ENCODE results near the gene MAPKAP1.
A peak's percentile ranks its signal among the peaks of the same experiment; 100 is the strongest.

MAPKAP1 gene

DNA sequence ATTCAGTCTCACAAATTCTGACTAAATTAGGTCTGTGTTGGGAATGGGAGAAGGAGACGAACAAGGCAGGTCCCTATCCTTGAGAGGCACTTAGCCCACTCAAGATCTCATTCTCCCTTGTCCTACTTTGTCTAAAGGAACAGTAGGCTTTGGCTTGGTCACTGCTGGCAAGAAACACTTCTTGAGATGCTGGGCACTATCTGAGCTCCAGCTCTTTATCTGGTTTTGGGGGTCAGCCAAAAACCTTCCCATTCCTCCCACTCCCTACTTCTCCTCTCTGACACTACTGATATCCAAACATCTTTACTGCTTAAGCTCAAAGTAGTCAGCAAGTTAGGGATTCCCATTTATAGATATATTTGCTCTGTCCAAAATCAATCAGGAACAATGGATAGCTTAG lies 155.2 kb downstream of the MAPKAP1 start:
- H3K27ac Mint-ChIP-seq (ENCODE audit: low read depth) = no peak overlapping the region
- H3K9me3 Mint-ChIP-seq = no peaks in the 10 kb centered on the region
- H3K36me3 Mint-ChIP-seq (ENCODE audit: insufficient read depth) = peaks cover 6% of the 10 kb centered on the region
- DNase-seq (ENCODE audit: low spot score in 2 of 2) (no peak), ATAC-seq (replicated peaks; ENCODE audit: extremely low read depth, poor library complexity, severe bottlenecking) (no peak)
- H3K27me3 Mint-ChIP-seq = no peaks in the 10 kb centered on the region
- no peak overlapping the region for H3K4me3 Mint-ChIP-seq
- peaks cover 12% of the 10 kb centered on the region for H3K4me1 Mint-ChIP-seq

DNA sequence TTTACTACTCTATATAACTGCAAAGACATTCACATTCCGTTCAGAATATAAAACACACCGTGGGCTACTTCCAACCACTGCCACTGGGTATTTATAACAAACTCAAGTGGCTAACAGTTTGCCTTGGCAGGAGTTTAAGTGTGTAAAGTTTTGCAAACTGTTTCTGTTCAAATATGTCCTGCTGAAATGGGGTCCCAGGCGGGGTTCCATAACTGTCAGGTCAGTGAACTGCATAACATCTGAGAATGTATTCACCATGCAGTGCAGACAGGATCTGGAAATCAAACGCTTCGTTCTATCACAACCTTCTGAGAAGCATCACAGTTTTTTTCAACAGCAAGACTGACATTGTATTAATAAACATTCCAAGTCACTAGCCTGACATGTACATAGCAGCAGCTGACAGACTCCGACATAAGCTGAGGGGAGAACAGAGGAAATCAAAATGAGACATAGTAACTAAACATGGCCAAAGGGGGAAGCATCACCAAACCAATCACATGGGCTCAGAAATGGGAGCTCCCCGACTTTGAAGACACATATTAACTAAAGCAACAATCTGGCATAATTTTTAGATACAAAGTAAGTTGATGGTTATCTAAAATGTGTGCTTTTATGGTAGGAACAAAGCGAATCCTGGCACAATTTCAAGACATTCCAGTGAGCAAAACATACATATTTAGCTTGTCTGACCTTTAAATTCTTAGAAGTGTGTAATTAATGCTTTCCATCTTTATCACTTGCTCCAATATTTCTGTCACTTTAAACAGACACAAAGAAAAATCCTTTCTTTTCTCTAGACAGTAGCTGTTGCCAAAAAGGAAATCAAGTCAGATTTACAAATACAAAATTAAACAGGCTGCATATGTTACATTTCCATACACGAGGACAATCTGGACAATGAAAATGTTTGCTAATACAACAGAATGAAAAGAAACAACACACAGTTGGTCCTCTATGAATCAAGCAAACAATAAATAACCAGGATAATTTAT lies 156.8 kb downstream of the MAPKAP1 start:
- Mint-ChIP-seq H3K27ac (ENCODE audit: low read depth) (peak overlapping the region; percentile 7), H3K36me3 (ENCODE audit: insufficient read depth) (peaks cover 4% of the 10 kb centered on the region), H3K27me3 (no peaks in the 10 kb centered on the region), H3K4me3 (no peak overlapping the region), H3K4me1 (peaks cover 8% of the 10 kb centered on the region), H3K9me3 (no peaks in the 10 kb centered on the region)
- ATAC-seq (replicated peaks; ENCODE audit: extremely low read depth, poor library complexity, severe bottlenecking) (no peak), DNase-seq (ENCODE audit: low spot score in 2 of 2) (no peak)

DNA sequence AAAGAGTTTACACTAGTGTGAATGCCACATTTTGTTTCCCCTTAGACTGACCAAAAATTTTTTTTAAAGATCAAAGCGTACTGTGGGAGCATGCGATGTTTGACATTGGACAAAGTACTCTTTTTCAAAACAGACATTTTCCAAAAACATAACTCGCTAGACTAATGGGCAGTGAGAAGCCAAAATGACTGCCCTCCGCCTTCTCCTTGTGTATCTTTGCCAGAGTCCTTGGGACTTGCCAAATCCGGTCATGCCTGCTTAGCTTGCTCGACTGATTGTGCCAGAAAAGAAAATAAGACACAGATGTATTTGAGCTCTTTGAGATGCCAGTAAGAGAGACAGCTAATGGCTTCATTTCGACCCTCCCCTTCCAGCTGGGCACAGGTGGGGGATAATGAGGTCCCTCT lies 157.5 kb downstream of the MAPKAP1 start:
- Mint-ChIP-seq H3K9me3 (no peaks in the 10 kb centered on the region), H3K36me3 (ENCODE audit: insufficient read depth) (peaks cover 4% of the 10 kb centered on the region), H3K27me3 (no peaks in the 10 kb centered on the region), H3K4me1 (peaks cover 7% of the 10 kb centered on the region), H3K4me3 (no peak overlapping the region), H3K27ac (ENCODE audit: low read depth) (no peak overlapping the region)
- DNase-seq (ENCODE audit: low spot score in 2 of 2) (no peak), ATAC-seq (replicated peaks; ENCODE audit: extremely low read depth, poor library complexity, severe bottlenecking) (no peak)

DNA sequence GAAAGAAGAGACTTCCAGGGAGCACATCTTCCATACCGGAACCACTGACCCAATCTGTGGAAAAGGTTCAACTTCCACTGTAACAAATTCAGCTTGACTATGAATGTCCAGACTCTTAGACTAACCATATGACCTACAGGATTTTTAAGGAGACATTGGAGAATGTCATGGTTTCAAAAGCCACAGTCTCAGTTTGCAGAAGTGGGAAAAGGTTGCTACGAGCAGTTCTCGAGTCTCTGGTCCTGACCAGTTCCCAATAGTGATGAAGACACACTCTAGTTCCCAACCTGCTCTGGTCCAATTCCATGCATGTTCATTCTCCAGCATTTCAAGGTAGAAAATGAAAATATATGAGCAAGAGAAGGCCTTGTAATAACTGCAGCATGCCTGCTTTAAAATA lies 158.0 kb downstream of the MAPKAP1 start:
- Mint-ChIP-seq H3K9me3 (no peaks in the 10 kb centered on the region), H3K27ac (ENCODE audit: low read depth) (no peak overlapping the region), H3K4me3 (no peak overlapping the region), H3K36me3 (ENCODE audit: insufficient read depth) (peaks cover 1% of the 10 kb centered on the region), H3K4me1 (peaks cover 7% of the 10 kb centered on the region), H3K27me3 (no peaks in the 10 kb centered on the region)
- DNase-seq (ENCODE audit: low spot score in 2 of 2) (no peak), ATAC-seq (replicated peaks; ENCODE audit: extremely low read depth, poor library complexity, severe bottlenecking) (no peak)

DNA sequence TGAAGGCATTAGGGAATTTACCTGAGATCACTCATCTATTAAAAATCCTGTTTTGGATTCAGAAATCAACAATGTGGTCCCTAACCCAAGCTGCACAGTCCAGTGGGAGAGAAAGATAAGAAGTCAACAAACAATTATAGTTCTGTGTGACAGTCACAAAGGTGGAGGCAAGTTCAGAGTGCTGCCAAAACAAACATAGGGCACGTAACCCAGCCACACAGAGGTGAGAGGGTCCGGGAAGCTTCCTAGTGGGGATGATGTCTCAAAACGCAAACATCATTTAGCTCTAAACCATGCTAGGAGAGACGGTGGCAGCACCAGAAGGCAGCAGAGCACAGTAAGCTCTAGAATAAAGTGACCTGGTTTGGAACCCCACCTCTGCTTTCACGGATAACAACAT lies 158.9 kb downstream of the MAPKAP1 start:
- no peak overlapping the region for H3K4me3 Mint-ChIP-seq
- no peak for ATAC-seq (replicated peaks; ENCODE audit: extremely low read depth, poor library complexity, severe bottlenecking)
- H3K36me3 Mint-ChIP-seq (ENCODE audit: insufficient read depth) = peaks cover 2% of the 10 kb centered on the region
- no peaks in the 10 kb centered on the region for H3K9me3 Mint-ChIP-seq
- no peak overlapping the region for H3K27ac Mint-ChIP-seq (ENCODE audit: low read depth)
- peaks cover 7% of the 10 kb centered on the region for H3K4me1 Mint-ChIP-seq
- no peak for DNase-seq (ENCODE audit: low spot score in 2 of 2)
- H3K27me3 Mint-ChIP-seq = no peaks in the 10 kb centered on the region

DNA sequence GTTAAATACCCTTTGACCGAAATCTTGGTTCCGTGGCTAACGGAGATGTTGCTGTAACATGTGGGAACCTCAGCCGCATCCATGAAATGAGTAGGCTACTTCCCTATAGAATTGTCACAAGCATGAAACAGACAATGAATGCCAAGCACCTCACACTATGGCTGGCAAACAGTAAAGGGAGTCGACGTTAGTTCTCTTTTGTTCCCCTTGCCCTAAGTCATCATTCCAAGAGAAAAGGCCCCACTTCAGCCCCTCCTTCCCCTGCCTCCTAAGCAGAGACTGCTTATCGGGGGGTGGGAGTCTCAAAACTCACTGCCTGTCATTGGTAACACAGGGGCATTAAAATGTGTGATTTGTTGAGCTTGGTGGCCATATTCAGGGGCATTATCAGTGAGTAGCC lies 159.6 kb downstream of the MAPKAP1 start:
- ATAC-seq (replicated peaks; ENCODE audit: extremely low read depth, poor library complexity, severe bottlenecking) (no peak), DNase-seq (ENCODE audit: low spot score in 2 of 2) (no peak)
- H3K27me3 Mint-ChIP-seq = no peaks in the 10 kb centered on the region
- no peak overlapping the region for H3K4me3 Mint-ChIP-seq
- no peak overlapping the region for H3K27ac Mint-ChIP-seq (ENCODE audit: low read depth)
- H3K9me3 Mint-ChIP-seq = no peaks in the 10 kb centered on the region
- peaks cover 7% of the 10 kb centered on the region for H3K4me1 Mint-ChIP-seq
- peaks cover 2% of the 10 kb centered on the region for H3K36me3 Mint-ChIP-seq (ENCODE audit: insufficient read depth)

DNA sequence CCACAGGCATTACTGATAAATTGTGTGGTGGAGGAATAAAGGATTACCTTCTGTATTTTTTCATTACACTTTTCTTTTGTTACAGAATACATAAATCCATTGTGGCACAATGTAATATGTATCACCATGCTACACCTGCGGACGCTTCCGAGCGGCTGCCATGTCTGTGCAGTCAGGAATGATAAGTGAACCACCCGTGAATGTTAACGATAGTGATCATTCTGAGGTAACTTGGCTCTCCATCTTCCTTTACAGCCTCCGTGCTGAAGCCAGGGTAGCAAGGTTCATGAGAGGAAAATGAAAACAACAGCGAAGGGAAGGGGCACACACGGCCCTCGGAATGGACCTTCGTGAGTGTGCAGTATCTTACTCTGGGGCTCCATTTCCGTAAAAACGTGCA lies 161.2 kb downstream of the MAPKAP1 start:
- Mint-ChIP-seq H3K4me3 (no peak overlapping the region), H3K27ac (ENCODE audit: low read depth) (no peak overlapping the region), H3K27me3 (no peaks in the 10 kb centered on the region), H3K9me3 (no peaks in the 10 kb centered on the region), H3K36me3 (ENCODE audit: insufficient read depth) (peaks cover 2% of the 10 kb centered on the region), H3K4me1 (peaks cover 7% of the 10 kb centered on the region)
- DNase-seq (ENCODE audit: low spot score in 2 of 2) (no peak), ATAC-seq (replicated peaks; ENCODE audit: extremely low read depth, poor library complexity, severe bottlenecking) (no peak)

DNA sequence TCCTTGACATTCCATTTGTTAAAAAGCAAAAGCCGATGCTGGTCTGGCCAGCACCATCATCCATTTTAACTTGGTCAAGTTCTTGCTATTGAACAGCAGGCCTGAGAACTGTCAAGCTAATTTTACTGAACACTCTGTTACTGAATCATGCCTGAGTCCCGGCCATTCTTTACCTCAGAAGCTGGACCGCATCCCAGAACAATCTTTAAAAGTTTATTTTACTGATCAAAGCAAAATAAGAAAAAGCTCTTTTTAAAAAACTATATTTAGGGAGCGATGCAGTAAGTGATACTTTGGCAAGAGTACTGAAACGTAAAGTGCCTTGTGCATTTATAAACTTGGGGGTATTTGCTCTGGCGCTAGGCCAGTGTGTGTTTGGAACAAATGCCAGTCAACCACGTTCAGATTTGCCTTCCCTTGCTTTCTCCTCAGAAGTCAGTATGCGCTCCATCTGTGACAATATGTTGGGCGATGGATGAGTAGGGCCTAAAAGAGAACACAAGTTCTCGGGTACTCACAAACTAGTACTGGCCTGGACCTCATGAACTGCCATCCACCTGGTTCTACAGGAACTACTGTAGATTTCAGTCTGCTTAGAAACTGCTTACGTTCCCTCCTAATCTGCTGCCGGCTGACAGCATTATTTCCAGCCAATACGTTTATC lies 161.9 kb downstream of the MAPKAP1 start:
- Mint-ChIP-seq H3K4me1 (peaks cover 7% of the 10 kb centered on the region), H3K36me3 (ENCODE audit: insufficient read depth) (peaks cover 3% of the 10 kb centered on the region), H3K27ac (ENCODE audit: low read depth) (no peak overlapping the region), H3K9me3 (no peaks in the 10 kb centered on the region), H3K4me3 (no peak overlapping the region), H3K27me3 (no peaks in the 10 kb centered on the region)
- DNase-seq (ENCODE audit: low spot score in 2 of 2) (no peak), ATAC-seq (replicated peaks; ENCODE audit: extremely low read depth, poor library complexity, severe bottlenecking) (no peak)

DNA sequence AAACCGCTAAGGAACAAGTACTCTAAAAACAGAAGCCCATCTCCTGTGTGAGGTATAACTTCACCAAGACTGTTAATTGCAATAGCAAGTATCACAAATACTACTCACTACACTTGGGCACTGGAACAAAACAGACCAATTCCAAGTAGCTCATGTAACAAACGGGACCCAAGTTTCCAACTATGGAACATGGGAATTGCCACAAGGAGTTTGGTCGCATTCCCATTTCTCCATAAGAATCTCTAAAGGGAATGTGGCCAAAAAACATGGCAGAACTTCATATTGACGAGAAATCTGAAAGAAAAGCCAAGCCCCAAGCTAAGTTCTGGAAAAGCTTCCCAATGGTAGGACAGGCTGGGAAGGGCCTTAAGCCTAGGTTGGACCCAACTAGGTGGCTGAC lies 162.5 kb downstream of the MAPKAP1 start:
- H3K27me3 Mint-ChIP-seq = no peaks in the 10 kb centered on the region
- H3K4me1 Mint-ChIP-seq = peaks cover under 1% of the 10 kb centered on the region
- H3K27ac Mint-ChIP-seq (ENCODE audit: low read depth) = no peak overlapping the region
- peaks cover 5% of the 10 kb centered on the region for H3K36me3 Mint-ChIP-seq (ENCODE audit: insufficient read depth)
- no peaks in the 10 kb centered on the region for H3K9me3 Mint-ChIP-seq
- DNase-seq (ENCODE audit: low spot score in 2 of 2) (no peak), ATAC-seq (replicated peaks; ENCODE audit: extremely low read depth, poor library complexity, severe bottlenecking) (no peak)
- no peak overlapping the region for H3K4me3 Mint-ChIP-seq

DNA sequence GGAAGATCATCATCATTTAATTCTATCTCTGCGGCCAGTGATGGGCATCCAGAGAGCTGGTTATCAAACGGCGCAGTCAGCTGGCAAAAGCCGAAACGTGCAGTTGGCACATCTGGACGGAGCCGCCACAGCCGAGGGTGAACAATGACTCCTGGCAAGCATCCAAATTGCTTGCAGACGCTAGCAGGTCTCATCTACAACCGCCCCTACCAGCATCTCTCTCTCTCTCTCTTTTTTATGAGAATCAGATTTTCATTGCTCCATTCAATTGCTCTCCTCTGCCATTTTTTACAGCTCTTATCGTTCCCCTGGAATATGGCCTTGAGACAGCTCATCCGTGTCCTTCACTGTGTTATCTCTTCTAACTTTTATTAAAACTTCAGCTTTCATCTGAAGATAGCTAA lies 165.2 kb downstream of the MAPKAP1 start:
- no peak for DNase-seq (ENCODE audit: low spot score in 2 of 2)
- Mint-ChIP-seq H3K27ac (ENCODE audit: low read depth) (no peak overlapping the region), H3K9me3 (no peaks in the 10 kb centered on the region), H3K4me1 (peaks cover 7% of the 10 kb centered on the region), H3K27me3 (no peaks in the 10 kb centered on the region), H3K4me3 (no peak overlapping the region), H3K36me3 (ENCODE audit: insufficient read depth) (peaks cover 7% of the 10 kb centered on the region)
- ATAC-seq (replicated peaks; ENCODE audit: extremely low read depth, poor library complexity, severe bottlenecking) = no peak

DNA sequence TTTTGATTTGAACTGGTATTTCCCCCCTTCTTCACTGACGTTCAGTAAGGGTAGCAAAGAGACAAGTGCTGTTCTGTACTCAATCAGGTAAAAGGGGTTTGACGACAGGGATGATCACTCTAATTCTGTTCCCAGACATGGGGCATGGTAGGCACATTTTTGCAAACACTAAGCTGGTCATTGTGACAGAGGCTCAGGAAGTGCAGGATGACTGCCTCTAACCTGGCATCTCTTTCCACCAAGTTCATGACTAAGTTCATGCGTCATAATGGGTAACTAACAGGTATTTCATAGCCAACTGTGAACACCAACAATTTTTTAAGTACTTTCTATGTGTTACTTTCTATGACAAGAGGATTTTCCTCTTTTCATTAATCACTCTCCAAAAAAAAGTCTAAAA lies 166.5 kb downstream of the MAPKAP1 start:
- Mint-ChIP-seq H3K4me1 (peaks cover 7% of the 10 kb centered on the region), H3K9me3 (no peaks in the 10 kb centered on the region), H3K27ac (ENCODE audit: low read depth) (no peak overlapping the region), H3K4me3 (no peak overlapping the region), H3K36me3 (ENCODE audit: insufficient read depth) (peaks cover 7% of the 10 kb centered on the region), H3K27me3 (no peaks in the 10 kb centered on the region)
- no peak for DNase-seq (ENCODE audit: low spot score in 2 of 2)
- no peak for ATAC-seq (replicated peaks; ENCODE audit: extremely low read depth, poor library complexity, severe bottlenecking)

DNA sequence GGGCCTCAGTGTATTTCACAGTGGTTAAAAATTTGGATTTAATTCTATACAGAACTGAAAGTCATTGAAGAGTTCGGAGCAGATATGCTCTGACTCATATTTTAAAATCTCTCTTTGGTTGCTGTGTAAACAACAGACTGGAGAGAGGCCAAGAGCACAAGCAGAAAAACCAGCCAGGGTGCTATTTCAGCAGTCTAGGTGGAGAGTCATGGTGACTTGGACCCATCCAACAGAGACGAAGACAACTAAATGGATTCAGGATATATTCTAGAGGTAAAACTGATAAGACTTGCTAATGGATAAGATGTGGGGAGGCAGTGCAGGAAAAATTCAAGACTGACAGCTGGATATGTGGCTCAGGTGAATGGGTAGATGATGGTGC lies 168.9 kb downstream of the MAPKAP1 start:
- ATAC-seq (replicated peaks; ENCODE audit: extremely low read depth, poor library complexity, severe bottlenecking) = no peak
- Mint-ChIP-seq H3K36me3 (ENCODE audit: insufficient read depth) (peaks cover 6% of the 10 kb centered on the region), H3K27ac (ENCODE audit: low read depth) (peak overlapping the region; percentile 3)

More for the DNA sequence above, 168.9 kb downstream of the MAPKAP1 start:
- Mint-ChIP-seq H3K4me1 (peaks cover 7% of the 10 kb centered on the region), H3K27me3 (no peaks in the 10 kb centered on the region), H3K4me3 (no peak overlapping the region), H3K9me3 (no peaks in the 10 kb centered on the region)
- DNase-seq (ENCODE audit: low spot score in 2 of 2) = no peak

All from central memory CD8-positive, alpha-beta T cell (primary cell).